CD14-positive monocyte (primary cell): ENCODE measurements around the gene PDE4DIP. TPM values are rescaled to one million over a fixed set of nuclear protein-coding genes. Genes with fewer than 3 reads are reported as not detected.
"Not testable (repeated sequence)": the region's sequence is repeated elsewhere in the genome, so short reads cannot be mapped to it uniquely, and the experiment has no call there.

Experiments
- DNase-seq, 3 donors: peaks; one replicate each; pipeline ENCODE4 v3.0.0-alpha.2; 2011 to 2022
- H2AFZ ChIP-seq: 2 replicates; pipeline ENCODE4 v1.6.0; 2012; ENCODE audit warnings: mild to moderate bottlenecking, low read depth, low read length, inconsistent platforms; ENCODE audit not compliant: insufficient read depth, poor library complexity, severe bottlenecking
- H3K27ac ChIP-seq, 2 donors: 1 replicate in 1 of 2; 2 replicates in 1 of 2; pipeline ENCODE4 v1.5.1; 2012 to 2013; ENCODE audit warnings: low read length in 2 of 2, control low read depth in 1 of 2, inconsistent platforms in 1 of 2, low read depth in 1 of 2, mild to moderate bottlenecking in 1 of 2
- H3K27me3 ChIP-seq, 2 donors: one replicate each; pipeline versions ENCODE4 v1.6.0 to v1.6.1; 2011 to 2013; ENCODE audit warnings: low read length in 2 of 2; ENCODE audit not compliant: control insufficient read depth in 2 of 2, insufficient read depth in 2 of 2
- H3K36me3 ChIP-seq, 2 donors: replicated peaks in 1 of 2; 1 replicate in 1 of 2; 2 replicates in 1 of 2; pipeline versions ENCODE4 v1.5.1 to v1.6.1; 2012 to 2013; ENCODE audit warnings: low read length in 2 of 2, control low read depth in 1 of 2, inconsistent platforms in 1 of 2, mild to moderate bottlenecking in 1 of 2; ENCODE audit not compliant: insufficient read depth in 2 of 2, control insufficient read depth in 1 of 2
- H3K4me1 ChIP-seq, 2 donors: 1 replicate in 1 of 2; 2 replicates in 1 of 2; pipeline versions ENCODE4 v1.5.1 to v1.6.1; 2012 to 2013; ENCODE audit warnings: low read length in 2 of 2, control low read depth in 1 of 2, inconsistent platforms in 1 of 2, mild to moderate bottlenecking in 1 of 2, moderate library complexity in 1 of 2; ENCODE audit not compliant: insufficient read depth in 2 of 2, control insufficient read depth in 1 of 2
- H3K4me2 ChIP-seq: replicated peaks from 2 replicates; pipeline ENCODE3; 2012; ENCODE audit warnings: low read length, moderate library complexity, mild to moderate bottlenecking; ENCODE audit not compliant: poor library complexity, severe bottlenecking; ENCODE audit errors: extremely low read depth
- H3K4me3 ChIP-seq, 3 experiments: fragments of 200-600 bp in 1 of 3; sonication (generic) in 1 of 3; replicated peaks in 1 of 3; 1 replicate in 2 of 3; 2 replicates in 1 of 3; pipeline ENCODE4 v1.5.1; 2011 to 2013; ENCODE audit warnings: low read length in 3 of 3, mild to moderate bottlenecking in 3 of 3, control low read depth in 2 of 3, low read depth in 2 of 3, inconsistent platforms in 1 of 3, moderate library complexity in 1 of 3
- H3K79me2 ChIP-seq: 2 replicates; pipeline ENCODE4 v1.6.0; 2012; ENCODE audit warnings: mild to moderate bottlenecking, control low read depth, inconsistent platforms, low read length, moderate library complexity; ENCODE audit not compliant: insufficient read depth
- H3K9ac ChIP-seq: 2 replicates; pipeline ENCODE4 v1.6.0; 2017; ENCODE audit warnings: low read length, mild to moderate bottlenecking; ENCODE audit not compliant: insufficient read depth, poor library complexity, severe bottlenecking
- H3K9me3 ChIP-seq, 2 donors: replicated peaks in 1 of 2; 1 replicate in 1 of 2; 2 replicates in 1 of 2; pipeline versions ENCODE4 v1.5.1 to v1.6.1; 2012 to 2013; ENCODE audit warnings: low read length in 2 of 2, control low read depth in 1 of 2; ENCODE audit not compliant: control insufficient read depth in 1 of 2, insufficient read depth in 1 of 2
- H4K20me1 ChIP-seq: 2 replicates; pipeline ENCODE4 v1.6.0; 2012; ENCODE audit warnings: mild to moderate bottlenecking, low read length, control low read depth, moderate library complexity; ENCODE audit not compliant: insufficient read depth
- H3K27ac Mint-ChIP-seq, 7 donors: one replicate each; pipeline ENCODE4 v1.8.0; 2020; ENCODE audit warnings: mild to moderate bottlenecking in 7 of 7, mixed read lengths in 7 of 7, moderate library complexity in 6 of 7, inconsistent platforms in 2 of 7
- H3K27me3 Mint-ChIP-seq, 3 donors: one replicate each; pipeline ENCODE4 v1.8.0; 2021 to 2022; ENCODE audit warnings: low read depth in 3 of 3, mild to moderate bottlenecking in 3 of 3, mixed read lengths in 3 of 3, moderate library complexity in 3 of 3, inconsistent platforms in 1 of 3
- H3K36me3 Mint-ChIP-seq, 2 donors: one replicate each; pipeline ENCODE4 v1.8.0; 2020; ENCODE audit warnings: mixed read lengths in 2 of 2, inconsistent platforms in 1 of 2, mild to moderate bottlenecking in 1 of 2
- H3K4me1 Mint-ChIP-seq: one replicate; pipeline ENCODE4 v1.8.0; 2020; ENCODE audit warnings: mild to moderate bottlenecking, mixed read lengths
- H3K4me3 Mint-ChIP-seq, 2 donors: one replicate each; pipeline ENCODE4 v1.8.0; 2020; ENCODE audit warnings: mild to moderate bottlenecking in 2 of 2, mixed read lengths in 2 of 2, moderate library complexity in 1 of 2
- H3K9me3 Mint-ChIP-seq, 7 donors: one replicate each; pipeline ENCODE4 v1.8.0; 2020 to 2022; ENCODE audit warnings: mixed read lengths in 7 of 7, mild to moderate bottlenecking in 6 of 7, moderate library complexity in 6 of 7, inconsistent platforms in 2 of 7
- WGBS: methylation state at CpG from one replicate; pipeline ENCODE4 v1.1.5; 2013; ENCODE audit warnings: missing lambda C conversion rate; ENCODE audit not compliant: insufficient coverage; 5-methylcytosine and 5-hydroxymethylcytosine counted together
- intact Hi-C, 2 donors: fragments of 100-400 bp; cut with micrococcal nuclease; formaldehyde crosslinking; loops; one replicate each; pipeline versions ENCODE4 v1.15.0 to v1.15.1; 2023
- polyA plus RNA-seq, 3 donors: library from polyadenylated mRNA; depleted of rRNA in 1 of 3; unstranded in 2 of 3; stranded (reverse) in 1 of 3; fragments of 300-500 nt in 2 of 3; fragments of >200 nt in 1 of 3; fragmentation: Illumina TruSeq in 2 of 3; gene quantifications; 1 replicate in 2 of 3; 2 replicates in 1 of 3; pipeline ENCODE4 v1.2.3, GENCODE V29; 2012 to 2021
- small RNA-seq: library from RNA; depleted of rRNA; stranded (forward); fragments of <200 nt; gene quantifications from one replicate; pipeline ENCODE3, GENCODE V24; 2012; ENCODE audit warnings: low read depth; ENCODE audit not compliant: insufficient read length
- TF ChIP-seq, protein P1 (sequence below): fragments of 200-600 bp; IDR thresholded peaks from one replicate; pipeline ENCODE4 v1.8.0; 2022; ENCODE audit warnings: antibody characterized with exemption, mild to moderate bottlenecking

Gene PDE4DIP
- polyA plus RNA-seq, 3 donors: 11.6 to 22.5 (median 14.6) TPM

DNA sequence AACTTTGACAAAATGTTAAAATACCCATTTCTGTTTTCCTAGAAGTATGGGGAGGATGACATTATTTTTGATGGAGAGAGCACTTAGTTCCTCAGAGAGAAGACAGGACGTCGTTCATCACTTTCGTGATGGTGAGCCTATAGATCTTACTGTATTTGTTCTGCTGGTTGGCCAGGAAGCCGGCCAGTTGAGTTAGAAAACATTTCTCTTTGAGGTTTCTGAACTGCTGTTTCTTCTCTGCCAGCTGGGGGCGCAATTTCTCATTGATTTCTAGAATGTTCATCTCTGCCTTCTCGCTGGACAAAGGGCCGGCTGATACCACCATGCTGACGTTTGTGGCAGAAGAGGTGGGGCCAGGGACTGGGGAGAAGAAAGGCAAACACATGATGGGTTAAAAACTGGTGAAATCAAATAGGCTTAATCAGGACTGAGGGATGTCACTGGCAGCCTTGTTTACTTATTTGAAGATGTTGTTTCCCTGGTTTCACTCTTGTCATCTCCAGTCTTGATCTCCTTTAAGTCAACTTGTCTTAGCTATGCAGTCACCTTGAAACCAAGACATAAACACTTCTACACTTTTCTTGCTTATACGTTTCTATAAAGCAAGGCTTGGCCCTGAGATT lies 231.4 kb downstream of the PDE4DIP start:
- H3K36me3 ChIP-seq, H3K9me3 ChIP-seq, H4K20me1 ChIP-seq, H3K4me3 ChIP-seq, H3K4me1 Mint-ChIP-seq, H3K4me2 ChIP-seq, H3K4me3 Mint-ChIP-seq, H3K9me3 Mint-ChIP-seq, H3K9ac ChIP-seq, intact Hi-C loops, H3K4me1 ChIP-seq, H3K27me3 ChIP-seq, H3K27ac ChIP-seq, H2AFZ ChIP-seq, H3K27ac Mint-ChIP-seq, H3K79me2 ChIP-seq, H3K27me3 Mint-ChIP-seq, DNase-seq: not testable (repeated sequence)
- TF ChIP-seq, protein P1, sequence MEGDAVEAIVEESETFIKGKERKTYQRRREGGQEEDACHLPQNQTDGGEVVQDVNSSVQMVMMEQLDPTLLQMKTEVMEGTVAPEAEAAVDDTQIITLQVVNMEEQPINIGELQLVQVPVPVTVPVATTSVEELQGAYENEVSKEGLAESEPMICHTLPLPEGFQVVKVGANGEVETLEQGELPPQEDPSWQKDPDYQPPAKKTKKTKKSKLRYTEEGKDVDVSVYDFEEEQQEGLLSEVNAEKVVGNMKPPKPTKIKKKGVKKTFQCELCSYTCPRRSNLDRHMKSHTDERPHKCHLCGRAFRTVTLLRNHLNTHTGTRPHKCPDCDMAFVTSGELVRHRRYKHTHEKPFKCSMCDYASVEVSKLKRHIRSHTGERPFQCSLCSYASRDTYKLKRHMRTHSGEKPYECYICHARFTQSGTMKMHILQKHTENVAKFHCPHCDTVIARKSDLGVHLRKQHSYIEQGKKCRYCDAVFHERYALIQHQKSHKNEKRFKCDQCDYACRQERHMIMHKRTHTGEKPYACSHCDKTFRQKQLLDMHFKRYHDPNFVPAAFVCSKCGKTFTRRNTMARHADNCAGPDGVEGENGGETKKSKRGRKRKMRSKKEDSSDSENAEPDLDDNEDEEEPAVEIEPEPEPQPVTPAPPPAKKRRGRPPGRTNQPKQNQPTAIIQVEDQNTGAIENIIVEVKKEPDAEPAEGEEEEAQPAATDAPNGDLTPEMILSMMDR: peak; percentile 38
- peaks cover 12 to 27% of the 10 kb centered on the region in 2 donors for H3K36me3 Mint-ChIP-seq
- WGBS: no CpG with 5 or more reads among the region's 9 CpGs

Small RNA genes within 50 kb of the gene (small RNA-seq; reads per million reads assigned to genes)
- gene RN7SKP88 (not detected), gene RNU2-38P (not detected)

Other genes starting within 250 kb of the PDE4DIP start
- gene NBPF14, start 248.4 kb upstream of the PDE4DIP start, polyA plus RNA-seq: 100 to 1,000 TPM in 1 of 3 donors, 10 to 100 TPM in 2; 31.7 to 123 (median 48.2) TPM
- gene NUDT4B, start 95.7 kb upstream of the PDE4DIP start, polyA plus RNA-seq: 10 to 100 TPM in 1 of 3 donors, 1 to 10 TPM in 2; 7.7 to 17.4 (median 8.4) TPM